Measurements from ENCODE around the gene USP37.

GRCh38 chr2:218430721-218431120 is 137.4 kb downstream of the USP37 start:
- TF ChIP-seq TSHZ2 (CRISPR knock-in tag; IDR thresholded peaks at IDR 0.05) (no peak), ARNTL (CRISPR knock-in tag; IDR thresholded peaks at IDR 0.05; ENCODE audit: borderline replicate concordance, low read depth) (no peak), CSDC2 (CRISPR knock-in tag; IDR thresholded peaks at IDR 0.05) (no peak), RARB (CRISPR knock-in tag; IDR thresholded peaks at IDR 0.05) (no peak), ZFP3 (CRISPR knock-in tag; IDR thresholded peaks at IDR 0.05) (no peak), PATZ1 (CRISPR knock-in tag; IDR thresholded peaks at IDR 0.05; ENCODE audit: borderline replicate concordance) (no peak), CREB5 (CRISPR knock-in tag; IDR thresholded peaks at IDR 0.05; ENCODE audit: low read depth) (no peak), SNAI2 (CRISPR knock-in tag; IDR thresholded peaks at IDR 0.05) (no peak), OSR1 (CRISPR knock-in tag; IDR thresholded peaks at IDR 0.05) (no peak), GLIS3 (CRISPR knock-in tag; IDR thresholded peaks at IDR 0.05) (no peak), ZNF8 (CRISPR knock-in tag; IDR thresholded peaks at IDR 0.05) (no peak), ZNF565 (CRISPR knock-in tag; conservative IDR thresholded peaks at IDR 0.05; ENCODE audit: low read depth) (no peak)

Measured in SK-N-SH treated with all-trans-retinoic acid at 6 μM for 48 hours (cell line).